ENCODE measurements around the gene PLS1.
"Not testable (repeated sequence)": the region's sequence is repeated elsewhere in the genome, so short reads cannot be mapped to it uniquely, and the experiment has no call there.

The PLS1 gene

GRCh38 chr3:142578329-142579223 lies 17.6 kb upstream of the PLS1 start, which contains the start of gene ATR:
Gene ATR (minus strand): TSS chr3:142578733. CDS start chr3:142578704, 29 bp downstream.
- POLR2A ChIA-PET = interaction anchor here (1.0 to 1.5 kb wide), 3 partner anchors 16 to 423 kb away, joined by 3 to 4 read pairs (median 4); partner anchors contain the start of genes TRPC1 and U2SURP
- DNase-seq = peak; percentile 95 to 98 (median 97)
- WGBS (ENCODE audit: insufficient coverage) = 0% methylated on average over 63 of the region's 65 CpGs
- Histone ChIP-seq H3K9me3 (ENCODE audit: control extremely low read depth in 1 of 5, control insufficient read depth in 4 of 5, insufficient read depth in 2 of 5, low read depth in 1 of 5, low read length in 4 of 5) (no peaks in the 10 kb centered on the region), H3K27ac (ENCODE audit: insufficient read depth in 1 of 2, low read depth in 1 of 2, low read length in 2 of 2, poor library complexity in 1 of 2, severe bottlenecking in 2 of 2) (peak within 1 kb of the TSS; percentile 87 to 96), H3K27me3 (replicated peaks in 2 of 5; ENCODE audit: control insufficient read depth in 4 of 5, insufficient read depth in 5 of 5, low read length in 4 of 5) (no peaks in the 10 kb centered on the region), H3K4me1 (ENCODE audit: control extremely low read depth in 1 of 4, control insufficient read depth in 4 of 4, insufficient read depth in 4 of 4, low read length in 3 of 4) (peaks cover 8 to 36% (median 21%) of the 10 kb centered on the region in 4 experiments), H3K36me3 (ENCODE audit: control insufficient read depth in 4 of 4, insufficient read depth in 4 of 4, low read length in 3 of 4) (peaks cover 0 to 3% (median 0%) of the 10 kb centered on the region in 4 experiments), H3K4me3 (ENCODE audit: control insufficient read depth in 1 of 7, extremely low read depth in 1 of 7, insufficient read depth in 4 of 7, low read depth in 2 of 7, low read length in 6 of 7) (peak within 1 kb of the TSS; percentile 85 to 97 (median 92))
- CTCF ChIA-PET = interaction anchor here (0.6 to 1.5 kb wide), 3 partner anchors 11 to 19 kb away, joined by 3 to 4 read pairs (median 3); no protein-coding TSS in a partner anchor

GRCh38 chr3:142580061-142580423 lies 16.2 kb upstream of the PLS1 start:
- WGBS (ENCODE audit: insufficient coverage) = no CpG with 5 or more reads among the region's 1 CpG
- H3K4me1 ChIP-seq (ENCODE audit: control extremely low read depth in 1 of 4, control insufficient read depth in 4 of 4, insufficient read depth in 4 of 4, low read length in 3 of 4) = peaks cover 6 to 29% (median 18%) of the 10 kb centered on the region in 4 experiments
- H3K27ac ChIP-seq (ENCODE audit: insufficient read depth in 1 of 2, low read depth in 1 of 2, low read length in 2 of 2, poor library complexity in 1 of 2, severe bottlenecking in 2 of 2) = no peak overlapping the region
- no peak overlapping the region for H3K4me3 ChIP-seq (ENCODE audit: control insufficient read depth in 1 of 7, extremely low read depth in 1 of 7, insufficient read depth in 4 of 7, low read depth in 2 of 7, low read length in 6 of 7)
- H3K36me3 ChIP-seq (ENCODE audit: control insufficient read depth in 4 of 4, insufficient read depth in 4 of 4, low read length in 3 of 4) = peaks cover 0 to 3% (median 0%) of the 10 kb centered on the region in 4 experiments
- H3K27me3 ChIP-seq (replicated peaks in 2 of 5; ENCODE audit: control insufficient read depth in 4 of 5, insufficient read depth in 5 of 5, low read length in 4 of 5) = peaks cover 0 to 2% (median 0%) of the 10 kb centered on the region in 5 experiments
- DNase-seq = no peak
- POLR2A ChIA-PET = no interaction called here
- CTCF ChIA-PET = interaction anchor here (0.5 to 1.6 kb wide), 7 partner anchors 11 to 414 kb away, joined by 3 to 5 read pairs (median 4); no protein-coding TSS in a partner anchor
- H3K9me3 ChIP-seq (ENCODE audit: control extremely low read depth in 1 of 5, control insufficient read depth in 4 of 5, insufficient read depth in 2 of 5, low read depth in 1 of 5, low read length in 4 of 5) = no peaks in the 10 kb centered on the region

- POLR2A ChIA-PET; DNase-seq; H3K36me3 ChIP-seq (ENCODE audit: control insufficient read depth in 4 of 4, insufficient read depth in 4 of 4, low read length in 3 of 4); H3K27ac ChIP-seq (ENCODE audit: insufficient read depth in 1 of 2, low read depth in 1 of 2, low read length in 2 of 2, poor library complexity in 1 of 2, severe bottlenecking in 2 of 2); H3K27me3 ChIP-seq (replicated peaks in 2 of 5; ENCODE audit: control insufficient read depth in 4 of 5, insufficient read depth in 5 of 5, low read length in 4 of 5); H3K4me3 ChIP-seq (ENCODE audit: control insufficient read depth in 1 of 7, extremely low read depth in 1 of 7, insufficient read depth in 4 of 7, low read depth in 2 of 7, low read length in 6 of 7); H3K9me3 ChIP-seq (ENCODE audit: control extremely low read depth in 1 of 5, control insufficient read depth in 4 of 5, insufficient read depth in 2 of 5, low read depth in 1 of 5, low read length in 4 of 5): not testable (repeated sequence)
- 77% methylated on average over 6 of the region's 11 CpGs for WGBS (ENCODE audit: insufficient coverage)
- H3K4me1 ChIP-seq (ENCODE audit: control extremely low read depth in 1 of 4, control insufficient read depth in 4 of 4, insufficient read depth in 4 of 4, low read length in 3 of 4) = peaks cover 5 to 28% (median 18%) of the 10 kb centered on the region in 4 experiments
- CTCF ChIA-PET = interaction anchor here (1.0 to 1.7 kb wide), 5 partner anchors 11 to 413 kb away, joined by 3 to 5 read pairs (median 5); no protein-coding TSS in a partner anchor
These were observed 15.1 kb upstream of the PLS1 start for GRCh38 chr3:142581070-142581469.

- Histone ChIP-seq H3K9me3 (ENCODE audit: control extremely low read depth in 1 of 5, control insufficient read depth in 4 of 5, insufficient read depth in 2 of 5, low read depth in 1 of 5, low read length in 4 of 5) (no peaks in the 10 kb centered on the region), H3K36me3 (ENCODE audit: control insufficient read depth in 4 of 4, insufficient read depth in 4 of 4, low read length in 3 of 4) (no peaks in the 10 kb centered on the region), H3K27ac (ENCODE audit: insufficient read depth in 1 of 2, low read depth in 1 of 2, low read length in 2 of 2, poor library complexity in 1 of 2, severe bottlenecking in 2 of 2) (no peak overlapping the region), H3K27me3 (replicated peaks in 2 of 5; ENCODE audit: control insufficient read depth in 4 of 5, insufficient read depth in 5 of 5, low read length in 4 of 5) (peaks cover 0 to 2% (median 0%) of the 10 kb centered on the region in 5 experiments), H3K4me1 (ENCODE audit: control extremely low read depth in 1 of 4, control insufficient read depth in 4 of 4, insufficient read depth in 4 of 4, low read length in 3 of 4) (no peaks in the 10 kb centered on the region), H3K4me3 (ENCODE audit: control insufficient read depth in 1 of 7, extremely low read depth in 1 of 7, insufficient read depth in 4 of 7, low read depth in 2 of 7, low read length in 6 of 7) (no peak overlapping the region)
- POLR2A ChIA-PET = no interaction called here
- WGBS (ENCODE audit: insufficient coverage) = 0% methylated on average over 1 of the region's 2 CpGs
- CTCF ChIA-PET = interaction anchor here (0.6 to 3.3 kb wide), 18 partner anchors 10 to 415 kb away, joined by 3 to 15 read pairs (median 4); partner anchors contain the start of gene U2SURP
- DNase-seq = peak; percentile 75 to 82 (median 76)
These were observed 9.3 kb upstream of the PLS1 start for GRCh38 chr3:142586803-142587406.

GRCh38 chr3:142588703-142589102 lies 7.5 kb upstream of the PLS1 start:
- H3K4me3 ChIP-seq (ENCODE audit: control insufficient read depth in 1 of 7, extremely low read depth in 1 of 7, insufficient read depth in 4 of 7, low read depth in 2 of 7, low read length in 6 of 7) = no peak overlapping the region
- H3K4me1 ChIP-seq (ENCODE audit: control extremely low read depth in 1 of 4, control insufficient read depth in 4 of 4, insufficient read depth in 4 of 4, low read length in 3 of 4) = no peaks in the 10 kb centered on the region
- H3K27me3 ChIP-seq (replicated peaks in 2 of 5; ENCODE audit: control insufficient read depth in 4 of 5, insufficient read depth in 5 of 5, low read length in 4 of 5) = peaks cover 0 to 2% (median 0%) of the 10 kb centered on the region in 5 experiments
- H3K9me3 ChIP-seq (ENCODE audit: control extremely low read depth in 1 of 5, control insufficient read depth in 4 of 5, insufficient read depth in 2 of 5, low read depth in 1 of 5, low read length in 4 of 5) = no peaks in the 10 kb centered on the region
- 100% methylated on average over 1 of the region's 1 CpG for WGBS (ENCODE audit: insufficient coverage)
- POLR2A ChIA-PET = no interaction called here
- no peak for DNase-seq
- H3K36me3 ChIP-seq (ENCODE audit: control insufficient read depth in 4 of 4, insufficient read depth in 4 of 4, low read length in 3 of 4) = no peaks in the 10 kb centered on the region
- CTCF ChIA-PET = interaction anchor here (0.6 to 3.3 kb wide), 6 partner anchors 9 to 406 kb away, joined by 3 to 15 read pairs (median 3); no protein-coding TSS in a partner anchor
- H3K27ac ChIP-seq (ENCODE audit: insufficient read depth in 1 of 2, low read depth in 1 of 2, low read length in 2 of 2, poor library complexity in 1 of 2, severe bottlenecking in 2 of 2) = no peak overlapping the region

GRCh38 chr3:142592268-142592667 lies 3.9 kb upstream of the PLS1 start:
- H3K9me3 ChIP-seq (ENCODE audit: control extremely low read depth in 1 of 5, control insufficient read depth in 4 of 5, insufficient read depth in 2 of 5, low read depth in 1 of 5, low read length in 4 of 5); POLR2A ChIA-PET; DNase-seq; H3K27me3 ChIP-seq (replicated peaks in 2 of 5; ENCODE audit: control insufficient read depth in 4 of 5, insufficient read depth in 5 of 5, low read length in 4 of 5); H3K4me3 ChIP-seq (ENCODE audit: control insufficient read depth in 1 of 7, extremely low read depth in 1 of 7, insufficient read depth in 4 of 7, low read depth in 2 of 7, low read length in 6 of 7); H3K36me3 ChIP-seq (ENCODE audit: control insufficient read depth in 4 of 4, insufficient read depth in 4 of 4, low read length in 3 of 4); H3K27ac ChIP-seq (ENCODE audit: insufficient read depth in 1 of 2, low read depth in 1 of 2, low read length in 2 of 2, poor library complexity in 1 of 2, severe bottlenecking in 2 of 2): not testable (repeated sequence)
- CTCF ChIA-PET = interaction anchor here (0.6 to 2.9 kb wide), 4 partner anchors 10 to 16 kb away, joined by 3 to 8 read pairs (median 4); no protein-coding TSS in a partner anchor
- 100% methylated on average over 2 of the region's 7 CpGs for WGBS (ENCODE audit: insufficient coverage)
- H3K4me1 ChIP-seq (ENCODE audit: control extremely low read depth in 1 of 4, control insufficient read depth in 4 of 4, insufficient read depth in 4 of 4, low read length in 3 of 4) = peaks cover 6 to 18% (median 11%) of the 10 kb centered on the region in 4 experiments
